ENCODE data around the gene APOA4.

The APOA4 gene

DNA sequence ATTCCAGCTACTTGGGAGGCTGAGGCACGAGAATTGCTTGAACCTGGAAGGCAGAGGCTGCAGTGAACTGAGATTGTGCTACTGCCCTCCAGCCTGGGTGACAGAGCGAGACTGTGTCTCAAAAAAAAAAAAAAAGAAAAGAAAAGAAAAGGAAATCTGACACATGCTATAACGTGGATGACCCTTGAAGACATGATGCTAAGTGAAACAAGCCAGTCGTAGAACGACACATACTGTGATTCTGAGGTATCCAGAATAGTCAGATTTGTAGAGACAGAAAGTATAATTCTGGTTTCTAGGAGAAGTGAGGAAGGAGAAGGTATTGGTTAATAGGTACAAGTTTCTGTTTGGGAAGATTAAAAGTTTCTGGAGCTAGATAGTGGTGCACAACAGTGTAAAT, 24.7 kb downstream of the APOA4 start:
- DNase-seq: no peak

DNA sequence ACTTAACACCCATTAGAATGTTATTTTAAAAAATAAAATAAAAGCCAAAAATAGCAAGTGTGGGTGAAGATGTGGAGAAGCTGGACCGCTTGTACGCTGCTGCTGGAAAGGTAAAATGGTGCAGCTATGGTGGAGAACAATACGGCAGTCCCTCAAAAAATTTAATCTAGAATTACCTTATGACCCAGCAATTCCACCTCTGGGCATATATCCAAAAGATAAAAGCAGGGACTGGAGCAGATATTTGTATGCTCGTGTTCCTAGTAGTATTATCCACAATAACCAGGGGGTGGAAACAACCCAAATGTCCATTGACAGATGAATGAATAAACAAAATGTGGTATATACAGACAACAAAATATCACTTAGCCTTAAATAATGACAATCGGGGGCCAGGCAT, 25.3 kb downstream of the APOA4 start:
- DNase-seq: no peak

DNA sequence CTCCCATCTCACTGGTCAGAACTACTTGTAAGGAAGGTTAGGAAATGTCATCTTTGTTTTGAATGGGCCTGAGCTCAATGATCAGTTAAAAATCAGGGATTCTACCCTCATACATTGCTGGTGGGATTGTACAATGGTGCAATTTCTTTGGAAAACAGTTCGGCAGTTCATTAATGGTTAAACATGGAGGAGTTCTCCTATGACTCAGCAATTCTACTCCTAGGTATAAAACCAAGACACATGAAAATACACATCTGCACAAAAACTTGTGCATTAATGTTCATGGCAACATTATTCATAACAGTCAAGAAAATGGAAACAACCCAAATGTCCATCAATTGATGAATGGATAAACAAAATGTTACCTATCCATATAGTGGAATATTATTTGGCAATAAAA, 26.6 kb downstream of the APOA4 start:
- no peak for DNase-seq

DNA sequence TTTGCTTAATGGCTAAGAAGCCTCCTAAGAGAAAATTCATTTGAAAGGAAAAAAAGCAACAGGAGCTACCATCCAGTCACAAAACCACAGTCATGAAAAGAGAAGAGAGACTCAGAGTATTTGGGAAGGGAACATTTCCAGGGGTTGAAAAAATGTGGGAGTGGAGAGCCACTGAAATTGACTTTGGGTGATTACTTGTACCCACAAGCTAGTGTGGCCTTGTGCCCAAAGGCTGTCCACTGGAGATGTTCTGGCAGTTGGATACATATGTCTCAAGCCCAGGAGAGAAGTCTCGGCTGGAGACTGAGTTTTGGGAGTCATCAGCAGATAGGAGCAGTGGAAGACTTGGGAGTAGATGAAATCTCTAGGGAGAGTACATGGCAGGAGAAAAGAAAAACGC, 28.3 kb downstream of the APOA4 start:
- DNase-seq: no peak

GRCh38 chr11:116793772-116794097, 29.4 kb downstream of the APOA4 start:
- no peak for DNase-seq

DNA sequence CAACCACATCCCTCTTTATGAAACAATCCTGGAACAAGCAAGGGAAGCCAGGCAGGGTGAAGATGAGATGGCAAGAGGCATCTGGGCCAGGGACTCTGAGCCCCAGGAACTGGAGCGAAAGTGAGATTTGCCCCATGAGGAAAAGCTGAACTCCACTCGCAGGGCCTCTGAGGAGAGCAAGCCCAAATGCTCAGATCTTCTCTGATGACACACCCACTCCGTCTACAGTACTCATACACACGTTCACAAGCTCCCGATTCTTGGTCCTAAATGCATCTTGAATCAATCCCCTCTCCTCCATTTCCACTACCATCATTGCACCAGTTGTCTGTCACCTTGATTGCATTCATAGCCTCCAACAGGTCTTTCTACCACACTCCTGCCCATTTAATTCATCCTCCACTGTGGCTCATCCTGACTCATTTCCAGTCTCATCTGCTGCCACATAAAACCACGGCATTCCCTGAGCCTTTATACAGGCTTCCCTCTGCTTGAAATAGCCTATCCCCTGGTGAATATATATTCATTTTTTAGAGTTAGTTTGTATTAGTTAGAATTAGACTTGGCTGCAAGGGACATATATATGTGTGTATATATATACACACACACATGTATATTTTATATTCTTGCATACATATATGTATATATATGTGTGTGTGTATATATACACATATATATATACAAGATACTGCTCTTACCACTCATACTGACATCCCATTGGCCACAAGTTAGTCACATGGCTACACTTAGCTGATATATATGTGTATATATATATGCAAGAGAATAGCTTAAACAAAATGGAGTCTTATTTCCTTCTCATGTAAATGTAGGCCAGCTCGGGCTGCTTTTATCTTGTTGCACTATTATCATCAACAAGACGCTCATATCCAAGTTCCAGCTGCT, 30.0 kb downstream of the APOA4 start:
- no peak for DNase-seq

DNA sequence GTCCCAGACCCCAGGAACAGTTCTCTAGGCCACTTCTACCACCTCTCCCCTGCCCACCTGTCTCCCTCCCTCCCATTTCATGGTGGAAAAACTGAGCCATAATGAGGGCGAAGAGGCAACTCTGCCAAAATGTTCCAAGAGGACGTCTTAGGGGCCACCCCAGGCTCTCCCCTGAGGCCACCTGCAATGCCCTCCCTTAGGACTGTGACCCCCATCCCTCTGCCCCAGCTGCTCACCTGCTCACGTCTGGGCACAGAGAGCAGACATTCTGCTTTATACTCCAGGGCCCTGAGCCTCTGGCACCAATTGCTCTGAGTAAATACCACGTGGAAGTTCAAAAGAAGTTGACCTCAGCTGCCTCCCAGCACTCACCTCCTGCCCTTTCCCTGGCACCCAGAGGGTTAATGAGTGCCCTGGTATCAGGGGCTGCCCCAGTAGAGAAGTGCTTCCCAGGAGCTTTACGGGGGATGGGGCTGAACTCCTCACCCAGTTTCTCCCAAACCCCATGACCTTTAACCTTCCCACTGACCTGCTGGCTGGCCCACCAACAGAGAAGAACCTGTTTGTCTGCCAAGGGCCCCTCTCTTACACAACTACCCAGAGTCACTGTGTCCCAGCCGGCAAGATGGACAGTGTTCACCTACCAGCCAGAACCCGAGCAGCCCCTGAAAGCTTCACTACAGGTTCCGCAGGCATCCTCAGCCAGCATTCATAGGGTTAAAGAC, 30.8 kb downstream of the APOA4 start:
- no peak for DNase-seq

DNA sequence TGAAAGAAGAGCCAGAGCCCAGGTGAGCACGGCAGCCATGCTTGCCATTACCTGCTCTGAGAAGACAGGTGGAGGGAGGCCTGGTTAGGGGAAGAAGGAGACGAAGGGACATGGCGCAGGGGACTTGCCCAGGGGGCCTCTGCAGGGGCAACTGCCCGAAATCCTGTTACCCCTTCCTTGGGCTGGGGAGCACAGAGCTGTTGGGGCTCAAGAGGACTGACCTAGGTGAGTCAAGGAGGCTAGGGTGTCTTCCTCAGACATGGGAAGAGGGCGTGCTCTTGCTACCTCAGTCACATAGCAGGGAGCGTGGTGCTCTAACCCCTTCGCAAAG, 31.3 kb downstream of the APOA4 start, which contains the start of gene APOA5:
Gene APOA5, minus strand, starts transcription at position 67 of the 331 bp plus-strand sequence. Its CDS starts 19 bp downstream, at position 48.
- DNase-seq: no peak

DNA sequence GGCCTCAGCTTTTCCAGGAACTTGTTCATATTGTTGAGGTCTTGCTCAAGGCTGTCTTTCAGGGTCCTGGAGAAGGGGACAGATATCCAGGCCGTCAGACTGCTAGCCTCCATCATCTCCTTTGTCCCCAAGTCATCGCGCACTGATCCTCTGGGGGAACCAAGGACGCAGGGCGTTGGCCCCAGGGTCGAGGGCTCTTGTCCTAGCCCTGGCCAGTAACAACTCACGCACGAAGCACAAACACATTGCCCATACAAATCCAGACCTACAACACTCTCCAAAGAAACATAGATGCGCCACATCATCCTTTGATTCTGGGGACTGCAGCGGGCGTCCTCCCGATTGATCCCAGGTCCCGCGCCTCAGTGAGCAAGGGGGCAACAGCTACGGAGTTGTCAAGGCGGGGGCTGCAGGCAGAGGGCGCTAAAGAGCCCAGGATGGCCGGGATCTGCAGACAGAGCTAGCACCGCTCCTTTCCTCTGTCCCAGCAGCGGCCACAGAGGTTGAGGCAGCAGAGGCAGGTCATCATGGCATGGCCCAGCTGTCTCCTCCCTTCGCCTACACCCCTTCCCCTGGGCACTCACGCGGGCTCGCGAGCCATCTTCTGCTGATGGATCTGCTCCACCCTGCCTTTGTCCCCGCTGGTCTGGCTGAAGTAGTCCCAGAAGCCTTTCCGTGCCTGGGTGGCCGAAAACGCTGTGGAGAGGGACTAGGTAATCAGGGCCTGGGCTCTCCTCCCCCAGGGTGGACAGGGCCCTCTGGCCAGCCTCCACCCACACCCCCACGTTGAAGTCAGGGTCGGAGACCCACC, 31.9 kb downstream of the APOA4 start:
- DNase-seq: peak; percentile 69

DNA sequence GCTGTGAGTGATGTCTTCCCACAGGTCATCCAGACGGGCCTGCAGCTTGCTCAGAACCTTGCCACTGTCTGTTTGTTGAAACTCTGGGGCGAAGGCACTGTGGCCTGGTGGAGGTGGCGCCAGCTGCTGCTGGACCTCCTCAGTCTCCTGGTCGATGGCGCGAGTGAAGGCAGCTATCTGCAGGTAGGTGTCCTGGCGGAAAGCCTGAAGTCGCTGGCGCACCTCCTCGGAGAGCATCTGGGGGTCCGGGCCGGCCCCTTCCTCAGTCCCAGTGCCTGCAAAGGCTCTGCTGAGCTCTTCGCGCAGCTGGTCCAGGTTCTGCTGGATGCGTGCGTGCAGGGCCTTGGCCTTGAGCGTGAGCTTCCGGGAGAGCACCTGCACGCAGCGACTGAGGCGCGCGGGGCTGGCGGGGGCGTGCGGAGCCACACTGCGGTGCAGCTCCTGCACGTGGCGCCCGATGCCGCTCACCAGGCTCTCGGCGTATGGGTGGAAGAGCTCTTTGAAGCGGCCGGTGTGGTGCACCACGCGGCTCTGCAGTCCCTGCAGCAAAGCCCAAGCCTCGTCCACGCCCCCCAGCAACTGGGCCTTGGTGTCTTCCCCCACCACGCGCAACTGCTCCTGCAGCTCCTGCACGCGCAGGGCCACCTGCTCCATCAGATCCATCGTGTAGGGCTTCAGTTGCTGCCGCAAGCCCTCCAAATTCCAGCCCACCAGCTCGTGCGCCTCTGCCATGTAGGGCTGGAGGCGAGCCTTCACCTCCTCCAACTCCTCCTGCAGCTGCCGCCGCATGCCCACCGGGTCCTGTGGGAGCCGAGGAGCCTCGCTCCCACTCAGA, 32.7 kb downstream of the APOA4 start:
- no peak for DNase-seq

- DNase-seq: no peak
Measured at GRCh38 chr11:116788975-116789374, 34.1 kb downstream of the APOA4 start.

DNA sequence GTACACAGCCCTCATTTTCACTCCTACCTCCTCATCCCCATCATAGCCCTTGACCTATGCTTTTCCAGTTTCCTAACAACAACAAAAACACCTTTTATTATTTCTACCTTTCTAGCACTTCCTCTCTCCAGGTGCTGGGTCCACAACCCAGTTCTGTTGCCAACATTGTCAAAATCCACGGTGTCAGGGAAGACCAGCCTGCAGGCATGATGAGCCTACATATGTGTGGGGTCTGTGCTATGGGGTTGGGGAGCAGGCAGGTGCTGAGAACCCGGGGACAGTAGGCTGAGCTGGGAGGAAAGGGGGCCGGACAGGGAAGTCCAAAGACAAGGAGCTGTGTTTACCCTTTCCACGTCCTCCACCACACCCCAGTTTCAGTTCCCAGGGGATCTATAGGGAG, 34.6 kb downstream of the APOA4 start:
- DNase-seq: no peak

DNA sequence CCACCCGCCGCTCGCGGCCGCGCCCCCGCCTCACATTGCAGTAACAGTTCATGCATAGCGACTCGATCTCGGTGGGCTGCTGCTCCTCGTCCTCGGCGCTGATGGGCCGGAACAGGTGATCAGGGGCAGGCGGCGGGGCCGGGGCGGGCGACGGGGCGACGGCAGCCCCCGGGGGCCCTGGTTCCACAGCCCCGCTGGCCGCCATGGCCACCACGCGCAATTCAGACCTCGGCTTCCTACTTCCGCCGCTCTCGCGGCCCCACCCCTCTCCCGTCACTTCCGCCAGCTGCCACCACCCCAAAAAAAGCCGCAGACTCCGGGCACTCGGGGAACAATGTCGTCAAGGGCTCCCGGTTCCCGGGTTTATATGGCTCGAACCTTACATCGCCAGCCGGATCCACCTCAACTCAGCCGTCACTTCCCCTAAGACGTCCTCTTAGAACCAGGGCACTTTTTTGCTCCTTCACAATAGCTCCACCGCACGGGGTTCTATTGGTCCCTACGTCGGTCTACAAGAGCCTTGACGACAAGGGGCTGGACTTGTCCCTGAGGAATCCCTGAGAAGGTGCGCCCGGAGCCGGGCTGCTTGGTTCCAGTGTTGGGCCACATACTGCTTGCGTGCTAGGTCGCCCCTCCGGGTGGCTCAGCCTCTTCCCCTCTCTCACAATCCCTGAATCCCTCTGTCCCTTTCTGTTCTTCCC, 35.2 kb downstream of the APOA4 start, which contains the start of gene ZPR1:
Gene ZPR1, minus strand, starts transcription at position 238 of the 701 bp plus-strand sequence. Its CDS starts 33 bp downstream, at position 205.
- peak; percentile 66 for DNase-seq

DNA sequence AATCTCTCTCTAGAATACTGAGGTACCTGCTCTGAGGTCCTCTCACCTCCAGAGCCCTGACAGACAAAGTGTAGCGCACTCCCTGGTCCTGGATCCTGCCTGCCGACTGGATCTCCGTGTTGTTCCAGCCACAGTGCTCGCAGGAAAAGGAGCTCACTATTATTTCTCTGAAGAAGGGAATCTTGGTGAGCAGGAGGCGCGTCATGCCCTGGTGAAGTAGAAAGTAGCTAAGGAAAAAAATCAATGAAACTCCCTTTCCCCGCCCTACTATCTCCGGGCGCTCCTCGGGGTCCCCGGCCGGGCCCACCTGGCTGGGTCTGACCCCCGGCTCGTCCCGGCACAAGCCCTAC, 35.7 kb downstream of the APOA4 start:
- DNase-seq: no peak

- DNase-seq: no peak
Measured at GRCh38 chr11:116786966-116787365, 36.1 kb downstream of the APOA4 start.

- no peak for DNase-seq
Measured at GRCh38 chr11:116786326-116786725, 36.8 kb downstream of the APOA4 start.

DNA sequence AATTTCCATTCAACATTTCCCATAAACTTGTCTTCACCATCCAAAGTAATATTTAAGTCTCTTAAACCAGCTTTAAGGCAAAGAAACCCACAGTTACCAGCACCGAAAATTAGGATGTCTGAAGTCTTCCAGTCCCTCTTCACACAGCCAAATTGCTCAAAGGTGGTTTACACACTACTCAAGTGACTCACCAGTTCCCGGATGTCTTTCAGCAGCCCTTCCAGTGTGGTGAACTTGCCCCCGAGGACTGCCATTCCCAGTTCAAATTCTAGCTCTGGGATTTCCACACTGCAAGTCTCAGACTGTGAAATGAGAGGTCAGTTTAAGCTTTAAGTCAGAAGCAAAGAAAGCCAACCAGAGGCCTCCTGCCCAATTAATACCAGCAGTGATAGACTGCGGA, 40.4 kb downstream of the APOA4 start:
- DNase-seq: no peak

- no peak for DNase-seq
Measured at GRCh38 chr11:116778556-116778955, 44.5 kb downstream of the APOA4 start.

GRCh38 chr11:116777056-116777455, 46.0 kb downstream of the APOA4 start:
- no peak for DNase-seq

GRCh38 chr11:116776522-116776984, 46.6 kb downstream of the APOA4 start:
- DNase-seq: no peak

- no peak for DNase-seq
Measured at GRCh38 chr11:116775975-116776374, 47.1 kb downstream of the APOA4 start.

GRCh38 chr11:116774661-116775060, 48.4 kb downstream of the APOA4 start:
- DNase-seq: no peak
